Stimulated activated CD4-positive, alpha-beta T cell treated with anti-CD3 and anti-CD28 coated beads, TNF-alpha, amount 100 ng/mL, for 24 hours (primary cell): ENCODE data around the gene DPH2.

Source experiments
- DNase-seq, 3 experiments: peaks; one replicate each; pipeline ENCODE4 v3.0.0-alpha.2; 2020; ENCODE audit warnings: low read depth in 3 of 3

Gene DPH2

GRCh38 chr1:43944860-43945259 lies 24.9 kb upstream of the DPH2 start:
- no peak for DNase-seq

- no peak for DNase-seq
Measured at GRCh38 chr1:43945674-43946235, 24.1 kb upstream of the DPH2 start.

- peak; percentile 87 to 95 (median 92) for DNase-seq
Measured at GRCh38 chr1:43946236-43947060, 23.4 kb upstream of the DPH2 start, which contains the start of gene IPO13. TSS of gene IPO13 (plus strand) at chr1:43946950. CDS start at chr1:43947601, 651 bp downstream.

- no peak for DNase-seq
Measured at GRCh38 chr1:43947061-43947873, 22.5 kb upstream of the DPH2 start.

- DNase-seq = no peak
Measured at GRCh38 chr1:43947874-43948437, 21.9 kb upstream of the DPH2 start.

GRCh38 chr1:43949678-43950077 lies 20.1 kb upstream of the DPH2 start:
- DNase-seq = no peak

GRCh38 chr1:43951021-43951985 lies 18.5 kb upstream of the DPH2 start:
- no peak for DNase-seq

- no peak for DNase-seq
Measured at GRCh38 chr1:43952731-43953346, 17.0 kb upstream of the DPH2 start.

- no peak for DNase-seq
Measured at GRCh38 chr1:43953361-43953760, 16.4 kb upstream of the DPH2 start.

- no peak for DNase-seq
Measured at GRCh38 chr1:43954036-43954435, 15.8 kb upstream of the DPH2 start.

GRCh38 chr1:43956234-43956633 lies 13.6 kb upstream of the DPH2 start:
- no peak for DNase-seq

GRCh38 chr1:43957407-43958040 lies 12.3 kb upstream of the DPH2 start:
- no peak for DNase-seq

GRCh38 chr1:43958351-43959255 lies 11.2 kb upstream of the DPH2 start:
- DNase-seq = no peak

GRCh38 chr1:43960798-43961197 lies 9.0 kb upstream of the DPH2 start:
- DNase-seq = no peak

GRCh38 chr1:43961692-43962091 lies 8.1 kb upstream of the DPH2 start:
- DNase-seq = no peak

- no peak for DNase-seq
Measured at GRCh38 chr1:43962324-43962723, 7.5 kb upstream of the DPH2 start.

- no peak for DNase-seq
Measured at GRCh38 chr1:43963006-43963405, 6.8 kb upstream of the DPH2 start.

- DNase-seq = no peak
Measured at GRCh38 chr1:43963890-43964289, 5.9 kb upstream of the DPH2 start.

GRCh38 chr1:43965316-43965715 lies 4.5 kb upstream of the DPH2 start:
- DNase-seq = no peak
